Hypothalamus (tissue), 51 donors: ENCODE data around the gene LRRK1.

ENCODE experiments used
- DNase-seq, 51 donors: peaks; one replicate each; lab custom pipeline; 2025; lab: John Stamatoyannopoulos, UW

The LRRK1 gene

GRCh38 chr15:101018016-101018415, 98.9 kb downstream of the LRRK1 start:
- DNase-seq: no peak

GRCh38 chr15:101018450-101018849, 99.3 kb downstream of the LRRK1 start:
- no peak for DNase-seq

GRCh38 chr15:101019366-101019896, 100.3 kb downstream of the LRRK1 start:
- no peak for DNase-seq

GRCh38 chr15:101020451-101020850, 101.3 kb downstream of the LRRK1 start:
- DNase-seq: no peak

GRCh38 chr15:101020945-101021344, 101.8 kb downstream of the LRRK1 start:
- DNase-seq: no peak

- DNase-seq: no peak
Observed at GRCh38 chr15:101022306-101022705, 103.1 kb downstream of the LRRK1 start.

GRCh38 chr15:101022876-101023275, 103.7 kb downstream of the LRRK1 start:
- no peak for DNase-seq

GRCh38 chr15:101023501-101024072, 104.4 kb downstream of the LRRK1 start:
- no peak for DNase-seq

- peak in 12 of 51 donors; percentile 9 to 68 (median 26) for DNase-seq
Observed at GRCh38 chr15:101024073-101024695, 105.0 kb downstream of the LRRK1 start.

GRCh38 chr15:101024706-101025500, 105.7 kb downstream of the LRRK1 start:
- DNase-seq: no peak

GRCh38 chr15:101025501-101025885, 106.3 kb downstream of the LRRK1 start:
- no peak for DNase-seq

GRCh38 chr15:101025896-101026631, 106.9 kb downstream of the LRRK1 start:
- DNase-seq: no peak

- DNase-seq: no peak
Observed at GRCh38 chr15:101026656-101027272, 107.6 kb downstream of the LRRK1 start.

- no peak for DNase-seq
Observed at GRCh38 chr15:101027273-101027901, 108.2 kb downstream of the LRRK1 start.

- DNase-seq: no peak
Observed at GRCh38 chr15:101027920-101028319, 108.8 kb downstream of the LRRK1 start.

- no peak for DNase-seq
Observed at GRCh38 chr15:101028321-101028720, 109.2 kb downstream of the LRRK1 start.

- no peak for DNase-seq
Observed at GRCh38 chr15:101028772-101029438, 109.7 kb downstream of the LRRK1 start.

- no peak for DNase-seq
Observed at GRCh38 chr15:101029971-101030661, 111.0 kb downstream of the LRRK1 start.

- no peak for DNase-seq
Observed at GRCh38 chr15:101031213-101031612, 112.1 kb downstream of the LRRK1 start.
